Right atrium auricular region (tissue), 2 donors: ENCODE results near the gene ST14. TPM values are rescaled to one million over a fixed set of nuclear protein-coding genes. Genes with fewer than 3 reads are reported as not detected.
A peak's percentile ranks its signal among the peaks of the same experiment; 100 is the strongest.

ENCODE experiments used
- DNase-seq: peaks from one replicate; pipeline ENCODE4 v3.0.0-alpha.2; 2019; ENCODE audit warnings: low spot score
- H3K27ac ChIP-seq, 2 donors: fragments of 200-600 bp; sonication (generic); 1 replicate in 1 of 2; 2 replicates in 1 of 2; pipeline ENCODE4 v1.5.1; 2016 to 2019
- H3K27me3 ChIP-seq, 2 donors: fragments of 200-600 bp; sonication (generic); one replicate each; pipeline versions ENCODE4 v1.5.1 to v1.6.0; 2017 to 2019
- H3K36me3 ChIP-seq: fragments of 200-600 bp; sonication (generic); one replicate; pipeline ENCODE4 v1.5.1; 2016
- H3K4me1 ChIP-seq, 2 donors: fragments of 200-600 bp; sonication (generic); one replicate each; pipeline versions ENCODE4 v1.5.1 to v1.6.0; 2017 to 2019
- H3K4me3 ChIP-seq, 2 donors: fragments of 200-600 bp; sonication (generic); 1 replicate in 1 of 2; 2 replicates in 1 of 2; pipeline ENCODE4 v1.5.1; 2017 to 2019; ENCODE audit warnings: mild to moderate bottlenecking in 1 of 2, moderate library complexity in 1 of 2
- H3K9me3 ChIP-seq, 2 donors: fragments of 200-600 bp; sonication (generic); one replicate each; pipeline ENCODE4 v1.5.1; 2019
- CTCF ChIP-seq, 2 donors: fragments of 200-600 bp; sonication (generic); IDR thresholded peaks; one replicate each; pipeline ENCODE4 v1.5.1; 2019; ENCODE audit warnings: antibody characterized with exemption in 2 of 2
- total RNA-seq, 2 donors: library from RNA; depleted of rRNA; stranded (reverse); fragments of >200 nt; gene quantifications; one replicate each; pipeline ENCODE4 v1.1.0, GENCODE V29; 2016

The ST14 gene
- total RNA-seq, 2 donors from 2014 or later, result 0.85 to 6.0 TPM

- peaks cover 0 to 7% of the 10 kb centered on the region in 2 donors for H3K27me3 ChIP-seq
- peaks cover 0 to 25% of the 10 kb centered on the region in 2 donors for H3K4me1 ChIP-seq
Observed at GRCh38 chr11:130160498-130161155, 1.0 kb downstream of the ST14 start.

GRCh38 chr11:130161441-130162145 lies 2.0 kb downstream of the ST14 start:
- TF ChIP-seq CTCF (IDR thresholded peaks at IDR 0.05), result no peak
- Histone ChIP-seq H3K27me3 (peaks cover 0 to 7% of the 10 kb centered on the region in 2 donors), H3K4me1 (peaks cover 0 to 25% of the 10 kb centered on the region in 2 donors), H3K4me3 (no peak overlapping the region), H3K36me3 (no peaks in the 10 kb centered on the region), H3K9me3 (no peaks in the 10 kb centered on the region), H3K27ac (no peak overlapping the region)
- no peak for DNase-seq

More at GRCh38 chr11:130160498-130161155, 1.0 kb downstream of the ST14 start:
- H3K36me3 ChIP-seq, result no peaks in the 10 kb centered on the region
- H3K27ac ChIP-seq, result no peak overlapping the region
- H3K4me3 ChIP-seq, result peak overlapping the region in 1 of 2 donors; percentile 40
- no peaks in the 10 kb centered on the region for H3K9me3 ChIP-seq
- DNase-seq, result no peak
- TF ChIP-seq CTCF (IDR thresholded peaks at IDR 0.05), result no peak

- H3K27ac ChIP-seq, result no peak overlapping the region
- peaks cover 0 to 7% of the 10 kb centered on the region in 2 donors for H3K27me3 ChIP-seq
- no peaks in the 10 kb centered on the region for H3K9me3 ChIP-seq
- H3K4me1 ChIP-seq, result peaks cover 0 to 25% of the 10 kb centered on the region in 2 donors
- no peaks in the 10 kb centered on the region for H3K36me3 ChIP-seq
- H3K4me3 ChIP-seq, result no peak overlapping the region
- no peak for DNase-seq
- TF ChIP-seq CTCF (IDR thresholded peaks at IDR 0.05), result no peak
Observed at GRCh38 chr11:130162733-130163132, 3.2 kb downstream of the ST14 start.

GRCh38 chr11:130163346-130164220 lies 4.0 kb downstream of the ST14 start:
- H3K4me1 ChIP-seq, result peaks cover 0 to 25% of the 10 kb centered on the region in 2 donors
- no peak for DNase-seq

More at GRCh38 chr11:130163346-130164220, 4.0 kb downstream of the ST14 start:
- no peak for TF ChIP-seq CTCF (IDR thresholded peaks at IDR 0.05)
- H3K4me3 ChIP-seq, result no peak overlapping the region
- no peaks in the 10 kb centered on the region for H3K9me3 ChIP-seq
- H3K27ac ChIP-seq, result no peak overlapping the region
- peaks cover 0 to 7% of the 10 kb centered on the region in 2 donors for H3K27me3 ChIP-seq
- no peaks in the 10 kb centered on the region for H3K36me3 ChIP-seq
